GM21723 (cell line): ENCODE measurements around the gene BLACAT1.

Experiments
- ATAC-seq: cut with Tn5 transposase; IDR thresholded peaks from one replicate; pipeline ENCODE4 v1.9.1; 2021; ENCODE audit warnings: mild to moderate bottlenecking, moderate library complexity; ENCODE audit not compliant: unreplicated experiment

BLACAT1 gene

GRCh38 chr1:205456868-205457745, 1.3 kb upstream of the BLACAT1 start:
- no peak for ATAC-seq

GRCh38 chr1:205456383-205456867, 580 bp upstream of the BLACAT1 start:
- no peak for ATAC-seq

- no peak for ATAC-seq
These were observed 926 bp downstream of the BLACAT1 start for GRCh38 chr1:205454903-205455335.

DNA sequence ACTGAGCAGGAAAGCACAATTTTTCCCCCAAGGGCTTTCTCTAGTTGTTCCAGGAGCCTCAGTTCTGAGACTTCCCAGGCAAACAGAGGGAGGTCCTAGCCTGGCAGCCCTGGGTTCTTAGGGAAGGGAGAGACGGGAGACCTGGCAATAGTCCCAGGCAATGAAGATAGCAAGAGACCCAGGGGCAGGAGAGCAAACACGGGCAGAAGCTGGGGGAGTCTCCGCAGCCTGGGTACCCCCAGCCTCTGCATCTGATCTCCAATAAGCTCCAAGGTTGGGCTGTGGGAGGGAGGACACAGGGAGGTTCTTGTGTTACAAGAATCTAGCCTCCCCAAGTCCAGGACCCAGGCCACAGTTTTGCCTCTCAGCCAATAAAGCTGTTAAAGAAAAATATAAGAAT, 2.4 kb downstream of the BLACAT1 start:
- no peak for ATAC-seq

- ATAC-seq = no peak
These were observed 2.9 kb downstream of the BLACAT1 start for GRCh38 chr1:205452933-205453332.

DNA sequence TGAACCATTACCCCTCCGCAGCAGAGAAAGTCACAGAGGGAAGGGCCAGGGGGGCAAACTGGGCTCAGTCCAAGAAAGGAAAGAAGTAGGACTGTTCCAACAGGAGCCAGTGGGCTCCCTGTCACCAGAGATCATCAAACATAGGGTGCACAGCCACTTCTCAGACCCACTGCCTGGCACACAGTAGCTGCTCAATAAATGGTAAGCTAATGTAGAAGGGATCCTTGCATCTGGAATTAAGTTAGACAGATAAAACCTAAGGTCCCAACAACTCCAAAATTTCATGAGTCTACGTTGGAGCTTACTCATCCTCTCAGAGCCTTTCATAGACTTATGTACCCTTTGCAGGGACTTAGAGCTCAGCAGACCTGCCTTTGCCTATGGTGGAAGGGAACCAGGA, 3.5 kb downstream of the BLACAT1 start:
- ATAC-seq = no peak

DNA sequence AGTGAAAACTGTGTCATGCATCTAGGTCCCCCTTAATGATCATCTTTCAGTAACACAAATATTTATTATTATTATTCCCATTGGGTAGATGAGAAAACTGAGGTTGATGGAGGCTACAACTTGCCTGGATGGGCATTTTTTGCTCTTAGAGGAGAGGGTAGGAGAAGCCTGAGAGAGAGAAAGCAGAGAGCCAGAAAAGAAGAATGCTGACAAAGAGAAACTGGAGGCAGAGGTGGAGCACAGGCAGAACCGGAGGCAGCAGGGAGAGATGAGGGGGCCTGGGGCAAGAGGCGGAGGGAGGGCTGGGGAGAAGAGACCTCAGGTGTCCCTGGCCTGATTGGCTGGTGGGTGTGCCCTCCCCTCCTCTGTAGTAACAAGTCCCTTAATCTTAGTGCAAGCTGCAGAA, 4.1 kb downstream of the BLACAT1 start:
- ATAC-seq = no peak

GRCh38 chr1:205451202-205451601, 4.6 kb downstream of the BLACAT1 start:
- no peak for ATAC-seq

- no peak for ATAC-seq
These were observed 5.4 kb downstream of the BLACAT1 start for GRCh38 chr1:205450448-205450847.

GRCh38 chr1:205449750-205450443, 5.9 kb downstream of the BLACAT1 start:
- no peak for ATAC-seq

- ATAC-seq = no peak
These were observed 6.5 kb downstream of the BLACAT1 start for GRCh38 chr1:205449254-205449749.

- ATAC-seq = no peak
These were observed 7.1 kb downstream of the BLACAT1 start for GRCh38 chr1:205448540-205449253.

- ATAC-seq = no peak
These were observed 8.1 kb downstream of the BLACAT1 start for GRCh38 chr1:205447457-205448341.

GRCh38 chr1:205446828-205447227, 9.0 kb downstream of the BLACAT1 start:
- ATAC-seq = no peak

DNA sequence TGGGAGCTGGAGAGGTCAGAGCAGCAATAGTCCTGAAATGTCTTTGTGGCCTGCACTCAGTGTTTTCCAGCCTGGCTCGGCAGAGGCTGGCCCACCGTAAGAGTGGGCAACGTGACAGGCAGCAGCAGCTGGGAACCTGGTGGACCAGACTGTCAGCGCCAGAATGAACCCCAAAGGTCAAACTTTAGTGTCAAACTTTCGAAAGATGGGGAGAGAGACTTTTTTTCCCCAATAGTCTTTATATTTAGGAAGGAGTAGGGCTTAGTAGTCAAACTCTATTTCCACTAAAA, 10.3 kb downstream of the BLACAT1 start:
- no peak for ATAC-seq

GRCh38 chr1:205444931-205445645, 10.8 kb downstream of the BLACAT1 start:
- ATAC-seq = no peak

DNA sequence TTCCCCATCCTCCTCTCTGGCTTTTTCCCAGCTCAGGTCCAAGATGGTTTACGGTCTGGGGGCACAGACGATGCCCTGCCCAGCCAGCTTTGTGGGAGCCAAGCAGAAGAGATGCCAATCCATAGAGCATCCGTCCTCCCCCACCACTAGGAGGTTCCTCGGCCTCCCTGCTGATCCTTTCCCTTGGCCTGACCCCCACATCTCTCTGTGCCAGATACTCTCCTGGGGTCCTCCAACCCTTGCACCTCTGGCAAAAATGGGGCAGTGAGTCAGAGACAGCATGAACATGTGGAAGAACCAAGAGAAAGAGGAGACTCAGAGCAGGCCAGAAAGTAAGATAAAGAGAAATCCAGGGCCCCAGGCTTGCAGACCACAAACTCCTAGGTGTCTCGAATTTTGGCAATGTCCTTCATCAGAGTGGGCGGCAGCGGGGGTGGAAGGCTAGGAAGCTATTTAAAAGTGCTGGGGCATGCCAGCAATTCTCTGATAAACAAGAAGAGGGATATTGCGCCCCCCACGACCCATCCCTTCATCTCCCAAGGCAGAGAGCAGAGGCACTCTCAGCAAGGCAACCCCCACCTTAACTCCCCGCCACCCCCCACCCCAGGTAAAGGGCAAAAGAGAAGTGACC, 11.4 kb downstream of the BLACAT1 start:
- no peak for ATAC-seq

GRCh38 chr1:205443585-205444299, 12.1 kb downstream of the BLACAT1 start:
- ATAC-seq = no peak
